Liver (tissue), 9 donors: ENCODE measurements around the gene CHN2. TPM values are rescaled to one million over a fixed set of nuclear protein-coding genes. Genes with fewer than 3 reads are reported as not detected.

Experiments used
- DNase-seq: peaks from one replicate; pipeline ENCODE4 v3.0.0-alpha.2; 2017; ENCODE audit warnings: low spot score
- H3K27ac ChIP-seq, 2 donors: one replicate each; pipeline ENCODE4 v1.7.0; 2013; ENCODE audit warnings: inconsistent platforms in 2 of 2, low read length in 2 of 2, control low read depth in 1 of 2, low read depth in 1 of 2, mild to moderate bottlenecking in 1 of 2
- H3K27me3 ChIP-seq, 4 donors: one replicate each; pipeline versions ENCODE4 v1.6.1 to v1.7.0; 2013; ENCODE audit warnings: low read length in 3 of 4, inconsistent platforms in 1 of 4, mild to moderate bottlenecking in 1 of 4, moderate library complexity in 1 of 4; ENCODE audit not compliant: control insufficient read depth in 4 of 4, insufficient read depth in 4 of 4
- H3K36me3 ChIP-seq, 4 donors: one replicate each; pipeline versions ENCODE4 v1.6.1 to v1.7.0; 2013; ENCODE audit warnings: low read length in 3 of 4, mild to moderate bottlenecking in 3 of 4, low read depth in 1 of 4, moderate library complexity in 1 of 4; ENCODE audit not compliant: control insufficient read depth in 4 of 4, insufficient read depth in 3 of 4
- H3K4me1 ChIP-seq, 4 donors: one replicate each; pipeline versions ENCODE4 v1.6.1 to v1.7.0; 2013; ENCODE audit warnings: low read length in 3 of 4, mild to moderate bottlenecking in 3 of 4, moderate library complexity in 1 of 4; ENCODE audit not compliant: control insufficient read depth in 4 of 4, insufficient read depth in 4 of 4
- H3K4me3 ChIP-seq, 3 donors: one replicate each; pipeline versions ENCODE4 v1.6.1 to v1.7.0; 2013; ENCODE audit warnings: low read length in 3 of 3, control low read depth in 1 of 3, low read depth in 1 of 3, mild to moderate bottlenecking in 1 of 3
- H3K9ac ChIP-seq, 2 donors: one replicate each; pipeline ENCODE4 v1.7.0; 2013; ENCODE audit warnings: low read length in 2 of 2, mild to moderate bottlenecking in 2 of 2, moderate library complexity in 2 of 2, control low read depth in 1 of 2, low read depth in 1 of 2
- H3K9me3 ChIP-seq, 4 donors: one replicate each; pipeline versions ENCODE4 v1.6.1 to v1.7.0; 2013; ENCODE audit warnings: low read length in 3 of 4; ENCODE audit not compliant: control insufficient read depth in 4 of 4
- ATF3 ChIP-seq: IDR thresholded peaks from 2 replicates; pipeline ENCODE4 v1.6.1; 2016; ENCODE audit warnings: antibody characterized with exemption
- CTCF ChIP-seq: fragments of 150-350 bp; IDR thresholded peaks from 2 replicates; pipeline ENCODE4 v1.5.1; 2017; ENCODE audit warnings: improper control_type of control experiment, low read depth, low read length; ENCODE audit not compliant: missing input control
- EGR1 ChIP-seq, 2 donors: IDR thresholded peaks; 2 replicates each; pipeline ENCODE4 v1.6.1; 2016 to 2018; ENCODE audit warnings: antibody characterized with exemption in 2 of 2, low read depth in 2 of 2
- FOXA1 ChIP-seq: IDR thresholded peaks from 2 replicates; pipeline ENCODE4 v1.6.1; 2016; ENCODE audit warnings: antibody characterized with exemption
- FOXA2 ChIP-seq: IDR thresholded peaks from 2 replicates; pipeline ENCODE4 v1.6.1; 2016; ENCODE audit warnings: antibody characterized with exemption
- GABPA ChIP-seq, 2 donors: IDR thresholded peaks in 1 of 2; conservative IDR thresholded peaks in 1 of 2; 2 replicates each; pipeline ENCODE4 v1.6.1; 2016; ENCODE audit warnings: antibody characterized with exemption in 2 of 2, mild to moderate bottlenecking in 1 of 2, moderate library complexity in 1 of 2
- HNF4A ChIP-seq, 2 donors: conservative IDR thresholded peaks; 2 replicates each; pipeline ENCODE4 v1.6.1; 2016; ENCODE audit warnings: antibody characterized with exemption in 2 of 2, mild to moderate bottlenecking in 2 of 2
- HNF4G ChIP-seq: IDR thresholded peaks from 2 replicates; pipeline ENCODE4 v1.6.1; 2016; ENCODE audit warnings: antibody characterized with exemption
- JUND ChIP-seq, 2 donors: IDR thresholded peaks; 2 replicates each; pipeline ENCODE4 v1.6.1; 2016; ENCODE audit warnings: antibody characterized with exemption in 2 of 2
- MAX ChIP-seq: IDR thresholded peaks from 2 replicates; pipeline ENCODE4 v1.6.1; 2016; ENCODE audit warnings: antibody characterized with exemption
- NR2F2 ChIP-seq: IDR thresholded peaks from 2 replicates; pipeline ENCODE4 v1.6.1; 2016; ENCODE audit warnings: antibody characterized with exemption
- RAD21 ChIP-seq, 2 donors: IDR thresholded peaks; 2 replicates each; pipeline ENCODE4 v1.6.1; 2016; ENCODE audit warnings: antibody characterized with exemption in 2 of 2, mild to moderate bottlenecking in 2 of 2
- REST ChIP-seq: IDR thresholded peaks from 2 replicates; pipeline ENCODE4 v1.6.1; 2016; ENCODE audit warnings: antibody characterized with exemption, mild to moderate bottlenecking
- RXRA ChIP-seq, 2 donors: IDR thresholded peaks; 2 replicates each; pipeline ENCODE4 v1.6.1; 2017 to 2018; ENCODE audit warnings: antibody characterized with exemption in 2 of 2, mild to moderate bottlenecking in 1 of 2
- SP1 ChIP-seq: IDR thresholded peaks from 2 replicates; pipeline ENCODE4 v1.6.1; 2018; ENCODE audit warnings: antibody characterized with exemption, mild to moderate bottlenecking
- TAF1 ChIP-seq: conservative IDR thresholded peaks from 2 replicates; pipeline ENCODE4 v1.6.1; 2016; ENCODE audit warnings: antibody characterized with exemption, mild to moderate bottlenecking
- YY1 ChIP-seq: IDR thresholded peaks from 2 replicates; pipeline ENCODE4 v1.6.1; 2016; ENCODE audit warnings: antibody characterized with exemption, mild to moderate bottlenecking
- ZBTB33 ChIP-seq: IDR thresholded peaks from 2 replicates; pipeline ENCODE4 v1.6.1; 2016; ENCODE audit warnings: antibody characterized with exemption
- WGBS: extraction: QIAGEN DNeasy Blood & Tissue Kit; methylation state at CpG from one replicate; pipeline ENCODE4 v1.1.7; 2013; 5-methylcytosine and 5-hydroxymethylcytosine counted together
- polyA plus RNA-seq, 2 donors: library from polyadenylated mRNA; stranded (reverse) in 1 of 2; unstranded in 1 of 2; fragments of 200-250 nt in 1 of 2; fragments of >200 nt in 1 of 2; fragmentation: Nextera tagmentation in 1 of 2; extraction: Ambion mirVana in 1 of 2; gene quantifications; one replicate each; pipeline versions ENCODE4 v1.2.1 to v1.2.3, GENCODE V29; 2013 to 2015
- total RNA-seq, 2 donors: library from RNA; depleted of rRNA; stranded (reverse); fragments of >200 nt; gene quantifications; one replicate each; pipeline ENCODE4 v1.2.3, GENCODE V29; 2014
- donor health status: healthy.
- donor health status: healthy.
- donor health status: healthy.
- donor health status: healthy.
- donor health status: healthy.

The CHN2 gene
- total and polyA plus RNA-seq, 4 donors, result 8.3 to 25.4 (median 17.8) TPM

GRCh38 chr7:29499932-29500331, 305.4 kb downstream of the CHN2 start:
- Histone ChIP-seq H3K4me3 (no peak overlapping the region), H3K27me3 (no peaks in the 10 kb centered on the region), H3K4me1 (peaks cover 7 to 23% (median 20%) of the 10 kb centered on the region in 4 donors), H3K9me3 (no peaks in the 10 kb centered on the region), H3K9ac (no peak overlapping the region), H3K36me3 (peaks cover 0 to 27% (median 17%) of the 10 kb centered on the region in 4 donors), H3K27ac (no peak overlapping the region)
- TF ChIP-seq HNF4G (no peak), ATF3 (no peak), CTCF (no peak), NR2F2 (no peak), MAX (no peak), ZBTB33 (no peak), FOXA1 (no peak), TAF1 (no peak), REST (no peak), EGR1 (IDR thresholded peaks at IDR 0.05; ENCODE audit: low read depth in 2 of 2) (no peak), HNF4A (conservative IDR thresholded peaks at IDR 0.05) (no peak), RXRA (IDR thresholded peaks at IDR 0.05) (no peak), YY1 (no peak), RAD21 (IDR thresholded peaks at IDR 0.05) (no peak), SP1 (no peak), JUND (IDR thresholded peaks at IDR 0.05) (no peak), FOXA2 (no peak), GABPA (IDR thresholded peaks at IDR 0.05 in 1 of 2, conservative IDR thresholded peaks at IDR 0.05 in 1 of 2) (no peak)
- no peak for DNase-seq
- 91% methylated on average over 3 of the region's 3 CpGs for WGBS
